Smooth muscle cell (in vitro differentiated cells): ENCODE measurements around the gene FALEC. TPM values are rescaled to one million over a fixed set of nuclear protein-coding genes. Genes with fewer than 3 reads are reported as not detected.
A peak's percentile ranks its signal among the peaks of the same experiment; 100 is the strongest.

Experiments used
- DNase-seq: peaks from one replicate; lab custom pipeline; 2025; ENCODE audit not compliant: unreplicated experiment; lab: John Stamatoyannopoulos, UW
- H2AFZ ChIP-seq: fragments of 200-600 bp; sonication (generic); 2 replicates; pipeline ENCODE4 v1.6.0; 2016; ENCODE audit warnings: antibody characterized with exemption, low read depth, mild to moderate bottlenecking
- H3F3A ChIP-seq: fragments of 200-600 bp; sonication (generic); 2 replicates; pipeline ENCODE4 v1.6.0; 2017; ENCODE audit warnings: antibody characterized with exemption, low read depth
- H3K27ac ChIP-seq: fragments of 200-600 bp; sonication (generic); 2 replicates; pipeline ENCODE4 v1.5.1; 2016; ENCODE audit warnings: low read depth, mild to moderate bottlenecking
- H3K27me3 ChIP-seq: fragments of 200-600 bp; sonication (generic); 2 replicates; pipeline ENCODE4 v1.6.1; 2016; ENCODE audit warnings: low read depth, mild to moderate bottlenecking
- H3K36me3 ChIP-seq: fragments of 200-600 bp; sonication (generic); 2 replicates; pipeline ENCODE4 v1.5.1; 2016; ENCODE audit warnings: low read depth
- H3K4me1 ChIP-seq: fragments of 200-600 bp; sonication (generic); 2 replicates; pipeline ENCODE4 v1.5.1; 2016; ENCODE audit warnings: low read depth
- H3K4me2 ChIP-seq: fragments of 200-600 bp; sonication (generic); 2 replicates; pipeline ENCODE4 v1.6.0; 2016; ENCODE audit warnings: mild to moderate bottlenecking
- H3K4me3 ChIP-seq: fragments of 200-600 bp; sonication (generic); 2 replicates; pipeline ENCODE4 v1.5.1; 2016; ENCODE audit warnings: mild to moderate bottlenecking
- H3K79me2 ChIP-seq: fragments of 200-600 bp; sonication (generic); 2 replicates; pipeline ENCODE4 v1.6.0; 2016; ENCODE audit warnings: low read depth, mild to moderate bottlenecking
- H3K9ac ChIP-seq: fragments of 200-600 bp; sonication (generic); 2 replicates; pipeline ENCODE4 v1.6.0; 2016; ENCODE audit warnings: low read depth
- H3K9me3 ChIP-seq: fragments of 200-600 bp; sonication (generic); replicated peaks from 2 replicates; pipeline ENCODE4 v1.5.1; 2016; ENCODE audit warnings: low read depth
- H4K20me1 ChIP-seq: fragments of 200-600 bp; sonication (generic); 2 replicates; pipeline ENCODE4 v1.6.0; 2016; ENCODE audit warnings: low read depth
- CTCF ChIP-seq: fragments of 200-600 bp; sonication (generic); IDR thresholded peaks from 2 replicates; pipeline ENCODE4 v1.5.1; 2017; ENCODE audit warnings: borderline replicate concordance, mild to moderate bottlenecking, antibody characterized with exemption; ENCODE audit not compliant: insufficient read depth, poor library complexity, severe bottlenecking
- WGBS: methylation state at CpG from one replicate; pipeline ENCODE4 v1.1.7; 2016; ENCODE audit warnings: low lambda C conversion rate; 5-methylcytosine and 5-hydroxymethylcytosine counted together
- polyA plus RNA-seq: library from polyadenylated mRNA; unstranded; fragments of >200 nt; fragmentation: Nextera tagmentation; extraction: Ambion mirVana; gene quantifications from 2 replicates; pipeline ENCODE4 v1.2.1, GENCODE V29; 2016
- total RNA-seq: library from RNA; depleted of rRNA; stranded (reverse); fragments of >200 nt; gene quantifications from 2 replicates; pipeline ENCODE4 v1.2.3, GENCODE V29; 2014

Gene FALEC
- total and polyA plus RNA-seq, 2 experiments from 2014 or later, result 0.62 TPM; not detected in 1

- H3F3A ChIP-seq, result peaks cover 29% of the 10 kb centered on the region
- no peak overlapping the region for H3K4me2 ChIP-seq
- WGBS, result 89% methylated on average over 11 of the region's 11 CpGs
- peak overlapping the region; percentile 51 for H3K27ac ChIP-seq
- DNase-seq, result no peak
- H3K79me2 ChIP-seq, result no peaks in the 10 kb centered on the region
- H3K36me3 ChIP-seq, result no peaks in the 10 kb centered on the region
- no peak overlapping the region for H3K4me3 ChIP-seq
- H3K9ac ChIP-seq, result no peak overlapping the region
- no peaks in the 10 kb centered on the region for H4K20me1 ChIP-seq
- H3K9me3 ChIP-seq, result no peaks in the 10 kb centered on the region
- peaks cover 7% of the 10 kb centered on the region for H3K4me1 ChIP-seq
- TF ChIP-seq CTCF, result no peak
- no peaks in the 10 kb centered on the region for H3K27me3 ChIP-seq
- H2AFZ ChIP-seq, result no peak overlapping the region
Measured at GRCh38 chr1:150551051-150551783, 35.7 kb downstream of the FALEC start.

- H3F3A ChIP-seq, result peaks cover 29% of the 10 kb centered on the region
- peak overlapping the region; percentile 51 for H3K27ac ChIP-seq
- no peaks in the 10 kb centered on the region for H3K27me3 ChIP-seq
- no peak overlapping the region for H3K9ac ChIP-seq
- H3K9me3 ChIP-seq, result no peaks in the 10 kb centered on the region
- TF ChIP-seq CTCF, result no peak
- H4K20me1 ChIP-seq, result no peaks in the 10 kb centered on the region
- DNase-seq, result no peak
- H3K4me2 ChIP-seq, result peak overlapping the region; percentile 8
- H3K4me1 ChIP-seq, result peaks cover 7% of the 10 kb centered on the region
- no peaks in the 10 kb centered on the region for H3K36me3 ChIP-seq
- WGBS, result 20% methylated on average over 1 of the region's 1 CpG
- H2AFZ ChIP-seq, result no peak overlapping the region
- H3K79me2 ChIP-seq, result no peaks in the 10 kb centered on the region
- no peak overlapping the region for H3K4me3 ChIP-seq
Measured at GRCh38 chr1:150551784-150552127, 36.2 kb downstream of the FALEC start.

GRCh38 chr1:150552128-150552910 is 36.8 kb downstream of the FALEC start:
- H3F3A ChIP-seq, result peaks cover 29% of the 10 kb centered on the region
- H3K79me2 ChIP-seq, result no peaks in the 10 kb centered on the region
- peak overlapping the region; percentile 78 for H3K4me2 ChIP-seq
- peak; percentile 33 for DNase-seq
- WGBS, result 49% methylated on average over 11 of the region's 13 CpGs
- no peak overlapping the region for H3K4me3 ChIP-seq
- H2AFZ ChIP-seq, result no peak overlapping the region
- H3K9ac ChIP-seq, result no peak overlapping the region
- no peaks in the 10 kb centered on the region for H4K20me1 ChIP-seq
- H3K27me3 ChIP-seq, result no peaks in the 10 kb centered on the region
- no peaks in the 10 kb centered on the region for H3K36me3 ChIP-seq
- no peaks in the 10 kb centered on the region for H3K9me3 ChIP-seq
- TF ChIP-seq CTCF, result no peak
- H3K27ac ChIP-seq, result peak overlapping the region; percentile 83
- peaks cover 7% of the 10 kb centered on the region for H3K4me1 ChIP-seq
